Activated CD4-positive, alpha-beta memory T cell treated with anti-CD3 and anti-CD28 coated beads for 36 hours (primary cell): ENCODE results near the gene MEIKIN. TPM values are rescaled to one million over a fixed set of nuclear protein-coding genes. Genes with fewer than 3 reads are reported as not detected.

Experiments used
- CTCF ChIA-PET: fragments of 350-600 bp; sonication (Branson Sonifier 250); formaldehyde crosslinking; loops from one replicate; lab custom pipeline; 2021; ENCODE audit warnings: antibody characterized with exemption, inconsistent platforms; lab: Charles Lee
- POLR2A ChIA-PET: fragments of 350-600 bp; sonication (Branson Sonifier 250); formaldehyde crosslinking; loops from one replicate; lab custom pipeline; 2021; ENCODE audit warnings: antibody characterized with exemption; lab: Charles Lee
- DNase-seq: peaks from one replicate; pipeline ENCODE4 v3.0.0-alpha.2; 2020
- H3K27ac Mint-ChIP-seq: one replicate; pipeline ENCODE4 v1.8.0; 2021; ENCODE audit warnings: mixed read lengths
- H3K27me3 Mint-ChIP-seq: one replicate; pipeline ENCODE4 v1.8.0; 2021; ENCODE audit warnings: mixed read lengths
- H3K36me3 Mint-ChIP-seq: one replicate; pipeline ENCODE4 v1.8.0; 2021; ENCODE audit warnings: mixed read lengths
- H3K4me1 Mint-ChIP-seq: one replicate; pipeline ENCODE4 v1.8.0; 2021; ENCODE audit warnings: low read depth, mixed read lengths
- H3K4me3 Mint-ChIP-seq: one replicate; pipeline ENCODE4 v1.8.0; 2021; ENCODE audit warnings: mild to moderate bottlenecking, mixed read lengths
- H3K9me3 Mint-ChIP-seq: one replicate; pipeline ENCODE4 v1.8.0; 2021; ENCODE audit warnings: mixed read lengths
- intact Hi-C: fragments of 100-400 bp; cut with micrococcal nuclease; formaldehyde crosslinking; loops from one replicate; pipeline ENCODE4 v1.15.1; 2023
- total RNA-seq, 2 experiments: library from RNA; stranded (reverse); gene quantifications; one replicate each; pipeline ENCODE4 v1.2.3, GENCODE V29; 2021

MEIKIN gene
- total RNA-seq, 2 experiments from 2014 or later, result 0.93 to 2.1 TPM

- H3K4me3 Mint-ChIP-seq, result no peak overlapping the region
- ChIA-PET CTCF (interaction anchor here (1.2 kb wide), 1 partner anchor 394 kb away, joined by 4 read pairs; no protein-coding TSS in a partner anchor), POLR2A (no interaction called here)
- H3K4me1 Mint-ChIP-seq, result no peaks in the 10 kb centered on the region
- intact Hi-C loops, result no loop called here
- no peaks in the 10 kb centered on the region for H3K36me3 Mint-ChIP-seq
- DNase-seq, result no peak
- no peaks in the 10 kb centered on the region for H3K27me3 Mint-ChIP-seq
- no peak overlapping the region for H3K27ac Mint-ChIP-seq
- H3K9me3 Mint-ChIP-seq, result no peaks in the 10 kb centered on the region
These were observed 37.8 kb upstream of the MEIKIN start for GRCh38 chr5:131983244-131983771.

GRCh38 chr5:131981516-131981915 is 36.1 kb upstream of the MEIKIN start:
- intact Hi-C loops, result no loop called here
- ChIA-PET POLR2A (no interaction called here), CTCF (interaction anchor here (1.1 kb wide), 1 partner anchor 25 kb away, joined by 5 read pairs; no protein-coding TSS in a partner anchor)
- no peaks in the 10 kb centered on the region for H3K9me3 Mint-ChIP-seq
- DNase-seq, result no peak
- no peak overlapping the region for H3K27ac Mint-ChIP-seq
- no peaks in the 10 kb centered on the region for H3K36me3 Mint-ChIP-seq
- H3K4me1 Mint-ChIP-seq, result peaks cover 12% of the 10 kb centered on the region
- H3K27me3 Mint-ChIP-seq, result no peaks in the 10 kb centered on the region
- no peak overlapping the region for H3K4me3 Mint-ChIP-seq

- H3K4me1 Mint-ChIP-seq, result peaks cover 19% of the 10 kb centered on the region
- ChIA-PET CTCF (interaction anchor here (1.1 kb wide), 1 partner anchor 25 kb away, joined by 5 read pairs; no protein-coding TSS in a partner anchor), POLR2A (no interaction called here)
- DNase-seq, result no peak
- intact Hi-C loops, result no loop called here
- no peaks in the 10 kb centered on the region for H3K36me3 Mint-ChIP-seq
- no peak overlapping the region for H3K4me3 Mint-ChIP-seq
- no peaks in the 10 kb centered on the region for H3K9me3 Mint-ChIP-seq
- no peaks in the 10 kb centered on the region for H3K27me3 Mint-ChIP-seq
- no peak overlapping the region for H3K27ac Mint-ChIP-seq
These were observed 35.2 kb upstream of the MEIKIN start for GRCh38 chr5:131980696-131981095.

- CTCF ChIA-PET, result no interaction called here
- Mint-ChIP-seq H3K27ac (no peak overlapping the region), H3K36me3 (no peaks in the 10 kb centered on the region), H3K9me3 (no peaks in the 10 kb centered on the region), H3K27me3 (no peaks in the 10 kb centered on the region), H3K4me1 (peaks cover 28% of the 10 kb centered on the region), H3K4me3 (no peak overlapping the region)
- DNase-seq, result no peak
- POLR2A ChIA-PET, result no interaction called here
- intact Hi-C loops, result no loop called here
These were observed 34.4 kb upstream of the MEIKIN start for GRCh38 chr5:131979816-131980215.

- POLR2A ChIA-PET, result no interaction called here
These were observed 31.7 kb upstream of the MEIKIN start for GRCh38 chr5:131977212-131977604.

GRCh38 chr5:131976414-131977211 is 31.1 kb upstream of the MEIKIN start:
- ChIA-PET POLR2A (no interaction called here), CTCF (no interaction called here)
- Mint-ChIP-seq H3K4me3 (no peak overlapping the region), H3K4me1 (peaks cover 44% of the 10 kb centered on the region), H3K36me3 (no peaks in the 10 kb centered on the region), H3K27me3 (no peaks in the 10 kb centered on the region), H3K27ac (no peak overlapping the region), H3K9me3 (no peaks in the 10 kb centered on the region)
- DNase-seq, result no peak
- intact Hi-C loops, result no loop called here

More at GRCh38 chr5:131977212-131977604, 31.7 kb upstream of the MEIKIN start:
- H3K4me3 Mint-ChIP-seq, result no peak overlapping the region
- H3K4me1 Mint-ChIP-seq, result peaks cover 44% of the 10 kb centered on the region
- CTCF ChIA-PET, result no interaction called here
- H3K27me3 Mint-ChIP-seq, result no peaks in the 10 kb centered on the region
- peak; percentile 10 for DNase-seq
- H3K9me3 Mint-ChIP-seq, result no peaks in the 10 kb centered on the region
- no peaks in the 10 kb centered on the region for H3K36me3 Mint-ChIP-seq
- no peak overlapping the region for H3K27ac Mint-ChIP-seq
- intact Hi-C loops, result no loop called here

GRCh38 chr5:131974956-131975726 is 29.7 kb upstream of the MEIKIN start:
- Mint-ChIP-seq H3K27ac (peak overlapping the region; percentile 76), H3K4me1 (peaks cover 44% of the 10 kb centered on the region), H3K4me3 (peak overlapping the region; percentile 56), H3K36me3 (no peaks in the 10 kb centered on the region), H3K27me3 (no peaks in the 10 kb centered on the region), H3K9me3 (no peaks in the 10 kb centered on the region)
- intact Hi-C loops, result no loop called here
- DNase-seq, result peak; percentile 29
- ChIA-PET CTCF (no interaction called here), POLR2A (no interaction called here)

GRCh38 chr5:131974622-131974955 is 29.1 kb upstream of the MEIKIN start:
- peak; percentile 37 for DNase-seq
- ChIA-PET POLR2A (no interaction called here), CTCF (no interaction called here)
- H3K36me3 Mint-ChIP-seq, result peaks cover 2% of the 10 kb centered on the region
- H3K27me3 Mint-ChIP-seq, result no peaks in the 10 kb centered on the region
- peak overlapping the region; percentile 56 for H3K4me3 Mint-ChIP-seq
- peak overlapping the region; percentile 76 for H3K27ac Mint-ChIP-seq
- H3K4me1 Mint-ChIP-seq, result peaks cover 44% of the 10 kb centered on the region
- intact Hi-C loops, result no loop called here
- no peaks in the 10 kb centered on the region for H3K9me3 Mint-ChIP-seq

GRCh38 chr5:131974016-131974415 is 28.6 kb upstream of the MEIKIN start:
- Mint-ChIP-seq H3K36me3 (peaks cover 2% of the 10 kb centered on the region), H3K9me3 (no peaks in the 10 kb centered on the region), H3K4me1 (peaks cover 44% of the 10 kb centered on the region), H3K27me3 (no peaks in the 10 kb centered on the region), H3K4me3 (no peak overlapping the region), H3K27ac (peak overlapping the region; percentile 15)
- POLR2A ChIA-PET, result no interaction called here
- DNase-seq, result no peak
- intact Hi-C loops, result no loop called here
- CTCF ChIA-PET, result no interaction called here

- CTCF ChIA-PET, result no interaction called here
- intact Hi-C loops, result no loop called here
- H3K27me3 Mint-ChIP-seq, result no peaks in the 10 kb centered on the region
- H3K4me1 Mint-ChIP-seq, result peaks cover 44% of the 10 kb centered on the region
- no peak for DNase-seq
- POLR2A ChIA-PET, result no interaction called here
- H3K9me3 Mint-ChIP-seq, result no peaks in the 10 kb centered on the region
- peaks cover 5% of the 10 kb centered on the region for H3K36me3 Mint-ChIP-seq
- H3K27ac Mint-ChIP-seq, result no peak overlapping the region
- no peak overlapping the region for H3K4me3 Mint-ChIP-seq
These were observed 27.7 kb upstream of the MEIKIN start for GRCh38 chr5:131973089-131973712.

- Mint-ChIP-seq H3K4me1 (peaks cover 8% of the 10 kb centered on the region), H3K27ac (no peak overlapping the region), H3K27me3 (no peaks in the 10 kb centered on the region), H3K9me3 (no peaks in the 10 kb centered on the region), H3K36me3 (peaks cover 17% of the 10 kb centered on the region), H3K4me3 (no peak overlapping the region)
- DNase-seq, result no peak
- CTCF ChIA-PET, result no interaction called here
- POLR2A ChIA-PET, result no interaction called here
- intact Hi-C loops, result no loop called here
These were observed 23.0 kb upstream of the MEIKIN start for GRCh38 chr5:131968396-131968954.

GRCh38 chr5:131966551-131966950 is 21.1 kb upstream of the MEIKIN start:
- intact Hi-C loops, result no loop called here
- H3K36me3 Mint-ChIP-seq, result peaks cover 17% of the 10 kb centered on the region
- no peaks in the 10 kb centered on the region for H3K9me3 Mint-ChIP-seq
- H3K27ac Mint-ChIP-seq, result no peak overlapping the region
- CTCF ChIA-PET, result no interaction called here
- no peak for DNase-seq
- no peaks in the 10 kb centered on the region for H3K4me1 Mint-ChIP-seq
- H3K27me3 Mint-ChIP-seq, result no peaks in the 10 kb centered on the region
- POLR2A ChIA-PET, result no interaction called here
- no peak overlapping the region for H3K4me3 Mint-ChIP-seq
